Measurements from ENCODE around the gene DLEC1. TPM values are rescaled to one million over a fixed set of nuclear protein-coding genes. Genes with fewer than 3 reads are reported as not detected.

DLEC1 gene
- polyA plus RNA-seq, 2 of the 4 experiments (the other 2 are of a cell fraction) = 0.10 TPM; not detected in 1

GRCh38 chr3:38154033-38154494 is 115.1 kb downstream of the DLEC1 start:
- ATAC-seq (no peak), FAIRE-seq (no peak), DNase-seq (ENCODE audit: low read depth in 1 of 2, low spot score in 1 of 2) (no peak)
- ChIA-PET POLR2A (interaction anchor here (1.4 to 3.3 kb wide), 2 partner anchors 11 to 17 kb away, joined by 6 to 11 read pairs; partner anchors contain the start of genes ACAA1 and OXSR1), CTCF (interaction anchor here (0.7 to 1.0 kb wide), 2 partner anchors 15 to 180 kb away, joined by 3 to 4 read pairs; no protein-coding TSS in a partner anchor)
- no peaks in the 10 kb centered on the region for H3K9me3 ChIP-seq
- no peak overlapping the region for H3K27ac ChIP-seq
- H3K4me2 ChIP-seq = no peak overlapping the region
- 0 out of 3 replicates have a peak, but pooled peaks cover 3% of the 10 kb centered on the region for H3K4me1 ChIP-seq
- no peak for TF ChIP-seq NR3C1 (IDR thresholded peaks at IDR 0.05)
- TF ChIP-seq, protein P1, sequence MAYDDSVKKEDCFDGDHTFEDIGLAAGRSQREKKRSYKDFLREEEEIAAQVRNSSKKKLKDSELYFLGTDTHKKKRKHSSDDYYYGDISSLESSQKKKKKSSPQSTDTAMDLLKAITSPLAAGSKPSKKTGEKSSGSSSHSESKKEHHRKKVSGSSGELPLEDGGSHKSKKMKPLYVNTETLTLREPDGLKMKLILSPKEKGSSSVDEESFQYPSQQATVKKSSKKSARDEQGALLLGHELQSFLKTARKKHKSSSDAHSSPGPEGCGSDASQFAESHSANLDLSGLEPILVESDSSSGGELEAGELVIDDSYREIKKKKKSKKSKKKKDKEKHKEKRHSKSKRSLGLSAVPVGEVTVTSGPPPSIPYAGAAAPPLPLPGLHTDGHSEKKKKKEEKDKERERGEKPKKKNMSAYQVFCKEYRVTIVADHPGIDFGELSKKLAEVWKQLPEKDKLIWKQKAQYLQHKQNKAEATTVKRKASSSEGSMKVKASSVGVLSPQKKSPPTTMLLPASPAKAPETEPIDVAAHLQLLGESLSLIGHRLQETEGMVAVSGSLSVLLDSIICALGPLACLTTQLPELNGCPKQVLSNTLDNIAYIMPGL (CRISPR knock-in tag; IDR thresholded peaks at IDR 0.05; ENCODE audit: borderline replicate concordance) = no peak
- TF ChIP-seq MAFK (IDR thresholded peaks at IDR 0.05; ENCODE audit: partially characterized antibody) = peak; percentile 63
- no peak for TF ChIP-seq ZSCAN20 (CRISPR knock-in tag; IDR thresholded peaks at IDR 0.05)
- TF ChIP-seq JUNB (IDR thresholded peaks at IDR 0.05) = no peak
- TF ChIP-seq ZFP36 (IDR thresholded peaks at IDR 0.05; ENCODE audit: borderline replicate concordance, partially characterized antibody) = no peak
- TF ChIP-seq FOSL2 (IDR thresholded peaks at IDR 0.05) = no peak
- TF ChIP-seq FOSL2 (CRISPR knock-in tag; IDR thresholded peaks at IDR 0.05) = no peak
- TF ChIP-seq KDM1A (IDR thresholded peaks at IDR 0.05; ENCODE audit: low read depth) = no peak
- TF ChIP-seq ZNF302 (CRISPR knock-in tag; IDR thresholded peaks at IDR 0.05) = no peak
- TF ChIP-seq CEBPB (IDR thresholded peaks at IDR 0.05) = peak in 1 of 2 experiments; percentile 41; a peak in 1 of 4 replicates
- no peak for TF ChIP-seq E2F6 (IDR thresholded peaks at IDR 0.05; ENCODE audit: borderline replicate concordance, low read depth)
- WGBS (ENCODE audit: missing lambda C conversion rate) = 77% methylated on average over 2 of the region's 2 CpGs
- H3K4me3 ChIP-seq = no peak overlapping the region

DNA sequence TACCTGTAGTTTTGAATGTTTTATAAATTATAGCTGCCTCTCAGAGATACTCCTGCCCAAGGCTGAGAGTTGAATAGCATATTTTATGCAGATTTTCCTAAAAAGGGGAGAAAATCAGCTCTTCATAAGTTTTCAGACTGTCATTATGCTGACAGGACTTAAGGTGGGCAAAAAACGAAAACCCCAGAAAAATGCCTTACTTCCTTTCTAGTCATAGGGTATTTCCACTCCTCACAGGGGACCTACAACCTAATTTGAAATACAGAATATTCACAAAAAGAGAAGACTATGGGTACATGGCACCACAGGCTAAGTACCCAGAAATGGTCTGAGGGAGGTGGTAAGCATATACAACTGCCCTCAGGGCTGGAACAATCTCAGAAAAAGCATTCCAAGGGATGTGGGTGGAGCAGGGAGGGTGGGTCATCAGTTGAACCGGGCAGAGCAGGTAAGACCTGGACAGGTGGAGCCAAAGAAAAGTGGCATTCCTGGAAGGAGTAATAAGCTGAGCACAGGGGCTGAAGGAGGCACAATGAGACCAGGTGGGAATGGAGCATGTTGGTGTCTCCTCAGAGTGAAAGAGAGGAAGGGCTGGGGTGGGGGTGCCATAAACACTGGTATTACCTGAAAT is 115.7 kb downstream of the DLEC1 start:
- TF ChIP-seq CBX8 (IDR thresholded peaks at IDR 0.05) (no peak), ZSCAN20 (CRISPR knock-in tag; IDR thresholded peaks at IDR 0.05) (no peak), MAFK (IDR thresholded peaks at IDR 0.05; ENCODE audit: partially characterized antibody) (no peak), JUN (IDR thresholded peaks at IDR 0.05) (no peak), RAD21 (conservative IDR thresholded peaks at IDR 0.05 in 1 of 2, IDR thresholded peaks at IDR 0.05 in 1 of 2) (no peak), POLR2A (IDR thresholded peaks at IDR 0.05; ENCODE audit: low read length) (no peak), ZC3H11A (IDR thresholded peaks at IDR 0.05) (no peak), RCOR1 (IDR thresholded peaks at IDR 0.05; ENCODE audit: low read depth, low read length) (no peak), CHD4 (IDR thresholded peaks at IDR 0.05; ENCODE audit: borderline replicate concordance) (no peak), MYC (IDR thresholded peaks at IDR 0.05; ENCODE audit: borderline replicate concordance, low read length) (no peak), HDAC2 (IDR thresholded peaks at IDR 0.05) (no peak), FOSL2 (IDR thresholded peaks at IDR 0.05) (no peak), FOSL2 (CRISPR knock-in tag; IDR thresholded peaks at IDR 0.05) (no peak), EP300 (IDR thresholded peaks at IDR 0.05) (no peak), RNF2 (IDR thresholded peaks at IDR 0.05; ENCODE audit: borderline replicate concordance, low read depth) (no peak)
- TF ChIP-seq, protein P2, sequence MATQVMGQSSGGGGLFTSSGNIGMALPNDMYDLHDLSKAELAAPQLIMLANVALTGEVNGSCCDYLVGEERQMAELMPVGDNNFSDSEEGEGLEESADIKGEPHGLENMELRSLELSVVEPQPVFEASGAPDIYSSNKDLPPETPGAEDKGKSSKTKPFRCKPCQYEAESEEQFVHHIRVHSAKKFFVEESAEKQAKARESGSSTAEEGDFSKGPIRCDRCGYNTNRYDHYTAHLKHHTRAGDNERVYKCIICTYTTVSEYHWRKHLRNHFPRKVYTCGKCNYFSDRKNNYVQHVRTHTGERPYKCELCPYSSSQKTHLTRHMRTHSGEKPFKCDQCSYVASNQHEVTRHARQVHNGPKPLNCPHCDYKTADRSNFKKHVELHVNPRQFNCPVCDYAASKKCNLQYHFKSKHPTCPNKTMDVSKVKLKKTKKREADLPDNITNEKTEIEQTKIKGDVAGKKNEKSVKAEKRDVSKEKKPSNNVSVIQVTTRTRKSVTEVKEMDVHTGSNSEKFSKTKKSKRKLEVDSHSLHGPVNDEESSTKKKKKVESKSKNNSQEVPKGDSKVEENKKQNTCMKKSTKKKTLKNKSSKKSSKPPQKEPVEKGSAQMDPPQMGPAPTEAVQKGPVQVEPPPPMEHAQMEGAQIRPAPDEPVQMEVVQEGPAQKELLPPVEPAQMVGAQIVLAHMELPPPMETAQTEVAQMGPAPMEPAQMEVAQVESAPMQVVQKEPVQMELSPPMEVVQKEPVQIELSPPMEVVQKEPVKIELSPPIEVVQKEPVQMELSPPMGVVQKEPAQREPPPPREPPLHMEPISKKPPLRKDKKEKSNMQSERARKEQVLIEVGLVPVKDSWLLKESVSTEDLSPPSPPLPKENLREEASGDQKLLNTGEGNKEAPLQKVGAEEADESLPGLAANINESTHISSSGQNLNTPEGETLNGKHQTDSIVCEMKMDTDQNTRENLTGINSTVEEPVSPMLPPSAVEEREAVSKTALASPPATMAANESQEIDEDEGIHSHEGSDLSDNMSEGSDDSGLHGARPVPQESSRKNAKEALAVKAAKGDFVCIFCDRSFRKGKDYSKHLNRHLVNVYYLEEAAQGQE (IDR thresholded peaks at IDR 0.05) = no peak
- TF ChIP-seq, protein P3, sequence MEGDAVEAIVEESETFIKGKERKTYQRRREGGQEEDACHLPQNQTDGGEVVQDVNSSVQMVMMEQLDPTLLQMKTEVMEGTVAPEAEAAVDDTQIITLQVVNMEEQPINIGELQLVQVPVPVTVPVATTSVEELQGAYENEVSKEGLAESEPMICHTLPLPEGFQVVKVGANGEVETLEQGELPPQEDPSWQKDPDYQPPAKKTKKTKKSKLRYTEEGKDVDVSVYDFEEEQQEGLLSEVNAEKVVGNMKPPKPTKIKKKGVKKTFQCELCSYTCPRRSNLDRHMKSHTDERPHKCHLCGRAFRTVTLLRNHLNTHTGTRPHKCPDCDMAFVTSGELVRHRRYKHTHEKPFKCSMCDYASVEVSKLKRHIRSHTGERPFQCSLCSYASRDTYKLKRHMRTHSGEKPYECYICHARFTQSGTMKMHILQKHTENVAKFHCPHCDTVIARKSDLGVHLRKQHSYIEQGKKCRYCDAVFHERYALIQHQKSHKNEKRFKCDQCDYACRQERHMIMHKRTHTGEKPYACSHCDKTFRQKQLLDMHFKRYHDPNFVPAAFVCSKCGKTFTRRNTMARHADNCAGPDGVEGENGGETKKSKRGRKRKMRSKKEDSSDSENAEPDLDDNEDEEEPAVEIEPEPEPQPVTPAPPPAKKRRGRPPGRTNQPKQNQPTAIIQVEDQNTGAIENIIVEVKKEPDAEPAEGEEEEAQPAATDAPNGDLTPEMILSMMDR (IDR thresholded peaks at IDR 0.05) = no peak
- no peak overlapping the region for H3K4me2 ChIP-seq
- H3K9me3 ChIP-seq = no peaks in the 10 kb centered on the region
- H3K27ac ChIP-seq = no peak overlapping the region
- H3K4me1 ChIP-seq = 0 out of 3 replicates have a peak, but pooled peaks cover 3% of the 10 kb centered on the region
- POLR2A ChIA-PET = interaction anchor here (1.4 to 3.3 kb wide), 2 partner anchors 10 to 18 kb away, joined by 6 to 11 read pairs; partner anchors contain the start of genes ACAA1 and OXSR1
- DNase-seq (ENCODE audit: low read depth in 1 of 2, low spot score in 1 of 2) (no peak), ATAC-seq (no peak), FAIRE-seq (no peak)
- H3K4me3 ChIP-seq = no peak overlapping the region
- 24% methylated on average over 2 of the region's 2 CpGs for WGBS (ENCODE audit: missing lambda C conversion rate)
- CTCF ChIA-PET = no interaction called here

All from A549 (cell line).